ENCODE measurements around the gene PLN. TPM values are rescaled to one million over a fixed set of nuclear protein-coding genes. Genes with fewer than 3 reads are reported as not detected.

PLN gene
- polyA plus RNA-seq, 1 donor (not counting 4 experiments of a cell fraction or from before 2014, with no cell fraction given) = not detected

DNA sequence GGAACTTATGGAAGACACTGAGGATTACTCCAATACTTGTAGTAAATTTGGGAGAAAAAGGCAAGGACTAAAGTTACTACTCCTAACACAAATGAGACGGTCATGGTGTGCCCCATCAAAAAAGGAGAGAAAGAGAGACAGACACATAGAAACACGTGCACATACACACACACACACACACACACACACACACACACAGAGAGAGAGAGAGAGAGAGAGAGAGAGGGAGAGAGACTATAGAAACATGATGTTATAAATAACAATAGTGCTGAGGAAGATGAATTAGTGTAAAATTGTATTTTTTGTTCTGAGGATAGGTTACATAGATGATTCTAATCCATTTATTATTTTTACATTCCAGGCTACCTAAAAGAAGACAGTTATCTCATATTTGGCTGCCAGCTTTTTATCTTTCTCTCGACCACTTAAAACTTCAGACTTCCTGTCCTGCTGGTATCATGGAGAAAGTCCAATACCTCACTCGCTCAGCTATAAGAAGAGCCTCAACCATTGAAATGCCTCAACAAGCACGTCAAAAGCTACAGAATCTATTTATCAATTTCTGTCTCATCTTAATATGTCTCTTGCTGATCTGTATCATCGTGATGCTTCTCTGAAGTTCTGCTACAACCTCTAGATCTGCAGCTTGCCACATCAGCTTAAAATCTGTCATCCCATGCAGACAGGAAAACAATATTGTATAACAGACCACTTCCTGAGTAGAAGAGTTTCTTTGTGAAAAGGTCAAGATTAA is 10.5 kb downstream of the PLN start:
- H3K27ac ChIP-seq (ENCODE audit: control insufficient read depth, insufficient read depth, low read length) = no peak overlapping the region
- no peaks in the 10 kb centered on the region for H4K20me1 ChIP-seq (ENCODE audit: control insufficient read depth, extremely low read depth, insufficient read depth, low read length)

DNA sequence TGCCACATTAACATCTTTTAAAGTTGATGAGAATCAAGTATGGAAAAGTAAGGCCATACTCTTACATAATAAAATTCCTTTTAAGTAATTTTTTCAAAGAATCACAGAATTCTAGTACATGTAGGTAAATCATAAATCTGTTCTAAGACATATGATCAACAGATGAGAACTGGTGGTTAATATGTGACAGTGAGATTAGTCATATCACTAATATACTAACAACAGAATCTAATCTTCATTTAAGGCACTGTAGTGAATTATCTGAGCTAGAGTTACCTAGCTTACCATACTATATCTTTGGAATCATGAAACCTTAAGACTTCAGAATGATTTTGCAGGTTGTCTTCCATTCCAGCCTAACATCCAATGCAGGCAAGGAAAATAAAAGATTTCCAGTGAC is 11.6 kb downstream of the PLN start:
- no peak overlapping the region for H3K4me3 ChIP-seq (ENCODE audit: control insufficient read depth in 2 of 3, extremely low read depth in 1 of 3, insufficient read depth in 2 of 3, low read depth in 1 of 3, low read length in 3 of 3)
- H4K20me1 ChIP-seq (ENCODE audit: control insufficient read depth, extremely low read depth, insufficient read depth, low read length) = no peaks in the 10 kb centered on the region
- no peaks in the 10 kb centered on the region for H3K9me1 ChIP-seq (ENCODE audit: control insufficient read depth, extremely low read depth, insufficient read depth, low read length)
- no peak overlapping the region for H2AFZ ChIP-seq (ENCODE audit: control insufficient read depth, low read length)
- H3K9me3 ChIP-seq (ENCODE audit: control insufficient read depth, low read depth, low read length) = no peaks in the 10 kb centered on the region
- no peak for FAIRE-seq
- no peak overlapping the region for H3K4me2 ChIP-seq (ENCODE audit: control insufficient read depth, extremely low read depth, insufficient read depth, low read depth, low read length)
- dilution Hi-C loops (cut with MboI; ENCODE audit: extremely low pct_ligation_motif_present, low sequenced_read_pairs) = no loop called here
- no peak for DNase-seq (ENCODE audit: low read depth, low spot score)
- TF ChIP-seq EZH2 (IDR thresholded peaks at IDR 0.05; ENCODE audit: low read length) = no peak
- TF ChIP-seq, protein P1, sequence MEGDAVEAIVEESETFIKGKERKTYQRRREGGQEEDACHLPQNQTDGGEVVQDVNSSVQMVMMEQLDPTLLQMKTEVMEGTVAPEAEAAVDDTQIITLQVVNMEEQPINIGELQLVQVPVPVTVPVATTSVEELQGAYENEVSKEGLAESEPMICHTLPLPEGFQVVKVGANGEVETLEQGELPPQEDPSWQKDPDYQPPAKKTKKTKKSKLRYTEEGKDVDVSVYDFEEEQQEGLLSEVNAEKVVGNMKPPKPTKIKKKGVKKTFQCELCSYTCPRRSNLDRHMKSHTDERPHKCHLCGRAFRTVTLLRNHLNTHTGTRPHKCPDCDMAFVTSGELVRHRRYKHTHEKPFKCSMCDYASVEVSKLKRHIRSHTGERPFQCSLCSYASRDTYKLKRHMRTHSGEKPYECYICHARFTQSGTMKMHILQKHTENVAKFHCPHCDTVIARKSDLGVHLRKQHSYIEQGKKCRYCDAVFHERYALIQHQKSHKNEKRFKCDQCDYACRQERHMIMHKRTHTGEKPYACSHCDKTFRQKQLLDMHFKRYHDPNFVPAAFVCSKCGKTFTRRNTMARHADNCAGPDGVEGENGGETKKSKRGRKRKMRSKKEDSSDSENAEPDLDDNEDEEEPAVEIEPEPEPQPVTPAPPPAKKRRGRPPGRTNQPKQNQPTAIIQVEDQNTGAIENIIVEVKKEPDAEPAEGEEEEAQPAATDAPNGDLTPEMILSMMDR (optimal IDR thresholded peaks at IDR 0.05 in 1 of 3, IDR thresholded peaks at IDR 0.05 in 1 of 3, conservative IDR thresholded peaks at IDR 0.05 in 1 of 3; ENCODE audit: extremely low read depth in 1 of 3, insufficient read depth in 2 of 3, low read length in 3 of 3) = no peak
- no peaks in the 10 kb centered on the region for H3K27me3 ChIP-seq (ENCODE audit: control insufficient read depth, extremely low read depth, insufficient read depth, low read length)
- no peaks in the 10 kb centered on the region for H3K79me2 ChIP-seq (ENCODE audit: control insufficient read depth, insufficient read depth, low read length)
- no peak overlapping the region for H3K9ac ChIP-seq (ENCODE audit: control insufficient read depth, extremely low read depth, insufficient read depth, low read length)
- H3K27ac ChIP-seq (ENCODE audit: control insufficient read depth, insufficient read depth, low read length) = no peak overlapping the region
- H3K4me1 ChIP-seq (ENCODE audit: control insufficient read depth, extremely low read depth, insufficient read depth, low read length) = no peaks in the 10 kb centered on the region
- no peaks in the 10 kb centered on the region for H3K36me3 ChIP-seq (ENCODE audit: control insufficient read depth in 2 of 2, extremely low read depth in 1 of 2, insufficient read depth in 2 of 2, low read length in 2 of 2)

More for the DNA sequence above, 10.5 kb downstream of the PLN start:
- no peaks in the 10 kb centered on the region for H3K9me1 ChIP-seq (ENCODE audit: control insufficient read depth, extremely low read depth, insufficient read depth, low read length)
- H2AFZ ChIP-seq (ENCODE audit: control insufficient read depth, low read length) = no peak overlapping the region
- no peak for DNase-seq (ENCODE audit: low read depth, low spot score)
- no peaks in the 10 kb centered on the region for H3K79me2 ChIP-seq (ENCODE audit: control insufficient read depth, insufficient read depth, low read length)
- H3K4me1 ChIP-seq (ENCODE audit: control insufficient read depth, extremely low read depth, insufficient read depth, low read length) = no peaks in the 10 kb centered on the region
- FAIRE-seq = no peak
- no peaks in the 10 kb centered on the region for H3K27me3 ChIP-seq (ENCODE audit: control insufficient read depth, extremely low read depth, insufficient read depth, low read length)
- TF ChIP-seq, protein P1 (optimal IDR thresholded peaks at IDR 0.05 in 1 of 3, IDR thresholded peaks at IDR 0.05 in 1 of 3, conservative IDR thresholded peaks at IDR 0.05 in 1 of 3; ENCODE audit: extremely low read depth in 1 of 3, insufficient read depth in 2 of 3, low read length in 3 of 3) = no peak
- no peak for TF ChIP-seq EZH2 (IDR thresholded peaks at IDR 0.05; ENCODE audit: low read length)
- no peak overlapping the region for H3K4me3 ChIP-seq (ENCODE audit: control insufficient read depth in 2 of 3, extremely low read depth in 1 of 3, insufficient read depth in 2 of 3, low read depth in 1 of 3, low read length in 3 of 3)
- H3K9ac ChIP-seq (ENCODE audit: control insufficient read depth, extremely low read depth, insufficient read depth, low read length) = no peak overlapping the region
- dilution Hi-C loops (cut with MboI; ENCODE audit: extremely low pct_ligation_motif_present, low sequenced_read_pairs) = no loop called here
- H3K4me2 ChIP-seq (ENCODE audit: control insufficient read depth, extremely low read depth, insufficient read depth, low read depth, low read length) = no peak overlapping the region
- H3K9me3 ChIP-seq (ENCODE audit: control insufficient read depth, low read depth, low read length) = no peaks in the 10 kb centered on the region
- H3K36me3 ChIP-seq (ENCODE audit: control insufficient read depth in 2 of 2, extremely low read depth in 1 of 2, insufficient read depth in 2 of 2, low read length in 2 of 2) = no peaks in the 10 kb centered on the region
